ENCODE results near the gene B3GNT9.

B3GNT9 gene

GRCh38 chr16:67183284-67183626 lies 32.5 kb upstream of the B3GNT9 start:
- H3K36me3 ChIP-seq (ENCODE audit: insufficient read depth, low read length) = no peaks in the 10 kb centered on the region
- no peaks in the 10 kb centered on the region for H3K27me3 ChIP-seq (ENCODE audit: insufficient read depth, low read length, poor library complexity)
- H3K4me2 ChIP-seq (ENCODE audit: insufficient read depth, low read length) = peak overlapping the region; percentile 99
- peaks cover 28% of the 10 kb centered on the region for H3K79me2 ChIP-seq (ENCODE audit: insufficient read depth, low read length)
- DNase-seq (no peak), ATAC-seq (ENCODE audit: insufficient read depth, low read depth) (no peak)
- no peaks in the 10 kb centered on the region for H3K9me3 ChIP-seq (ENCODE audit: insufficient read depth, low read length, severe bottlenecking)
- H3K4me3 ChIP-seq (ENCODE audit: low read depth in 1 of 2, low read length in 2 of 2) = peak overlapping the region; percentile 41 to 87; a peak in 3 of 4 replicates
- peak overlapping the region; percentile 87 for H2AFZ ChIP-seq (ENCODE audit: low read depth, low read length)
- peaks cover 14% of the 10 kb centered on the region for H4K20me1 ChIP-seq (ENCODE audit: insufficient read depth, low read length)
- peak overlapping the region; percentile 69 for H3K9ac ChIP-seq (ENCODE audit: low read depth, low read length)
- peak overlapping the region; percentile 82 for H3K27ac ChIP-seq (ENCODE audit: low read length)
- TF ChIP-seq CTCF (IDR thresholded peaks at IDR 0.05; ENCODE audit: borderline replicate concordance, extremely low read depth, low read length, poor library complexity, severe bottlenecking) (no peak), EZH2 (IDR thresholded peaks at IDR 0.05; ENCODE audit: borderline replicate concordance, low read depth, low read length, severe bottlenecking) (no peak)
- H3K4me1 ChIP-seq (ENCODE audit: insufficient read depth, low read length) = peaks cover 53% of the 10 kb centered on the region

GRCh38 chr16:67182288-67182687 lies 31.5 kb upstream of the B3GNT9 start:
- Histone ChIP-seq H2AFZ (ENCODE audit: low read depth, low read length) (no peak overlapping the region), H3K4me1 (ENCODE audit: insufficient read depth, low read length) (peaks cover 53% of the 10 kb centered on the region), H3K27ac (ENCODE audit: low read length) (peak overlapping the region; percentile 38; the same call in 1 of the 2 replicates), H4K20me1 (ENCODE audit: insufficient read depth, low read length) (peaks cover 14% of the 10 kb centered on the region), H3K27me3 (ENCODE audit: insufficient read depth, low read length, poor library complexity) (no peaks in the 10 kb centered on the region), H3K4me2 (ENCODE audit: insufficient read depth, low read length) (peak overlapping the region; percentile 99), H3K9ac (ENCODE audit: low read depth, low read length) (peak overlapping the region; percentile 69), H3K79me2 (ENCODE audit: insufficient read depth, low read length) (peaks cover 28% of the 10 kb centered on the region), H3K9me3 (ENCODE audit: insufficient read depth, low read length, severe bottlenecking) (no peaks in the 10 kb centered on the region), H3K4me3 (ENCODE audit: low read depth in 1 of 2, low read length in 2 of 2) (peak overlapping the region; percentile 41 to 87; a peak in 3 of 4 replicates), H3K36me3 (ENCODE audit: insufficient read depth, low read length) (no peaks in the 10 kb centered on the region)
- TF ChIP-seq EZH2 (IDR thresholded peaks at IDR 0.05; ENCODE audit: borderline replicate concordance, low read depth, low read length, severe bottlenecking) (no peak), CTCF (IDR thresholded peaks at IDR 0.05; ENCODE audit: borderline replicate concordance, extremely low read depth, low read length, poor library complexity, severe bottlenecking) (no peak)
- DNase-seq (no peak), ATAC-seq (ENCODE audit: insufficient read depth, low read depth) (no peak)

GRCh38 chr16:67181346-67181745 lies 30.5 kb upstream of the B3GNT9 start:
- TF ChIP-seq EZH2 (IDR thresholded peaks at IDR 0.05; ENCODE audit: borderline replicate concordance, low read depth, low read length, severe bottlenecking) (no peak), CTCF (IDR thresholded peaks at IDR 0.05; ENCODE audit: borderline replicate concordance, extremely low read depth, low read length, poor library complexity, severe bottlenecking) (no peak)
- Histone ChIP-seq H3K4me3 (ENCODE audit: low read depth in 1 of 2, low read length in 2 of 2) (no peak overlapping the region), H2AFZ (ENCODE audit: low read depth, low read length) (no peak overlapping the region), H4K20me1 (ENCODE audit: insufficient read depth, low read length) (peaks cover 14% of the 10 kb centered on the region), H3K9me3 (ENCODE audit: insufficient read depth, low read length, severe bottlenecking) (no peaks in the 10 kb centered on the region), H3K27ac (ENCODE audit: low read length) (no peak overlapping the region), H3K4me1 (ENCODE audit: insufficient read depth, low read length) (peaks cover 53% of the 10 kb centered on the region), H3K4me2 (ENCODE audit: insufficient read depth, low read length) (peak overlapping the region; percentile 45; the same call in 1 of the 2 replicates), H3K9ac (ENCODE audit: low read depth, low read length) (peak overlapping the region; percentile 20; the same call in 1 of the 2 replicates), H3K36me3 (ENCODE audit: insufficient read depth, low read length) (no peaks in the 10 kb centered on the region), H3K27me3 (ENCODE audit: insufficient read depth, low read length, poor library complexity) (no peaks in the 10 kb centered on the region), H3K79me2 (ENCODE audit: insufficient read depth, low read length) (peaks cover 28% of the 10 kb centered on the region)
- ATAC-seq (ENCODE audit: insufficient read depth, low read depth) = no peak
- no peak for DNase-seq

- no peaks in the 10 kb centered on the region for H3K36me3 ChIP-seq (ENCODE audit: insufficient read depth, low read length)
- H3K9me3 ChIP-seq (ENCODE audit: insufficient read depth, low read length, severe bottlenecking) = no peaks in the 10 kb centered on the region
- no peak overlapping the region for H3K4me3 ChIP-seq (ENCODE audit: low read depth in 1 of 2, low read length in 2 of 2)
- H3K4me2 ChIP-seq (ENCODE audit: insufficient read depth, low read length) = no peak overlapping the region
- H2AFZ ChIP-seq (ENCODE audit: low read depth, low read length) = no peak overlapping the region
- no peak for ATAC-seq (ENCODE audit: insufficient read depth, low read depth)
- peaks cover 28% of the 10 kb centered on the region for H3K79me2 ChIP-seq (ENCODE audit: insufficient read depth, low read length)
- H4K20me1 ChIP-seq (ENCODE audit: insufficient read depth, low read length) = peaks cover 14% of the 10 kb centered on the region
- no peaks in the 10 kb centered on the region for H3K27me3 ChIP-seq (ENCODE audit: insufficient read depth, low read length, poor library complexity)
- no peak overlapping the region for H3K9ac ChIP-seq (ENCODE audit: low read depth, low read length)
- no peak overlapping the region for H3K27ac ChIP-seq (ENCODE audit: low read length)
- peaks cover 44% of the 10 kb centered on the region for H3K4me1 ChIP-seq (ENCODE audit: insufficient read depth, low read length)
- no peak for DNase-seq
- no peak for TF ChIP-seq CTCF (IDR thresholded peaks at IDR 0.05; ENCODE audit: borderline replicate concordance, extremely low read depth, low read length, poor library complexity, severe bottlenecking)
- TF ChIP-seq EZH2 (IDR thresholded peaks at IDR 0.05; ENCODE audit: borderline replicate concordance, low read depth, low read length, severe bottlenecking) = no peak
Measured at GRCh38 chr16:67180166-67180565, 29.4 kb upstream of the B3GNT9 start.
